ENCODE results near the gene C8G. TPM values are rescaled to one million over a fixed set of nuclear protein-coding genes. Genes with fewer than 3 reads are reported as not detected.

The C8G gene
- total and polyA plus RNA-seq, 2 of the 4 experiments (the other 2 are of a cell fraction): 0.80 TPM; not detected in 1

GRCh38 chr9:136896027-136896426, 49.0 kb upstream of the C8G start:
- peaks cover 16% of the 10 kb centered on the region for H3K36me3 ChIP-seq (ENCODE audit: control insufficient read depth, insufficient read depth, low read length)
- POLR2A ChIA-PET (ENCODE audit: unreplicated experiment): no interaction called here
- BruUV-seq (replicated peaks): no TSS peak

More at GRCh38 chr9:136896027-136896426, 49.0 kb upstream of the C8G start:
- 80% methylated on average over 11 of the region's 11 CpGs; no CpG with 5 or more reads in 1 of the 2 experiments for WGBS, 2 experiments (ENCODE audit: extremely low coverage in 2 of 2, insufficient read length in 1 of 2)
- Histone ChIP-seq H2AK5ac (ENCODE audit: low read depth, low read length) (no peak overlapping the region), H4K8ac (ENCODE audit: low read depth in 2 of 2, low read length in 2 of 2) (no peak overlapping the region), H3K27me3 (ENCODE audit: control insufficient read depth, insufficient read depth, low read length) (no peaks in the 10 kb centered on the region), H3K27ac (ENCODE audit: insufficient read depth, low read length) (no peak overlapping the region), H3K4me3 (ENCODE audit: insufficient read depth, low read depth, low read length) (no peak overlapping the region), H2AK9ac (replicated peaks; ENCODE audit: low read depth, low read length, poor library complexity) (no peak overlapping the region), H3K14ac (replicated peaks; ENCODE audit: low read depth, low read length) (no peak overlapping the region), H3K9me1 (ENCODE audit: insufficient read depth, low read length) (peaks cover 9% of the 10 kb centered on the region; the same call in 1 of the 2 replicates), H3K56ac (ENCODE audit: extremely low read depth, insufficient read depth, low read length) (no peak overlapping the region), H4K91ac (ENCODE audit: insufficient read depth, low read depth, low read length) (no peak overlapping the region), H3K79me1 (ENCODE audit: low read depth in 1 of 2, low read length in 2 of 2) (peaks cover 25 to 70% of the 10 kb centered on the region in 2 experiments), H4K5ac (ENCODE audit: low read depth, low read length) (no peak overlapping the region), H3K4me1 (ENCODE audit: control insufficient read depth, insufficient read depth, low read length) (no peaks in the 10 kb centered on the region), H3K18ac (ENCODE audit: low read depth, low read length) (no peak overlapping the region), H2BK120ac (ENCODE audit: low read depth, low read length) (no peak overlapping the region), H3K9me3 (ENCODE audit: control insufficient read depth, insufficient read depth, low read length) (no peaks in the 10 kb centered on the region), H3K4me2 (ENCODE audit: low read depth, low read length) (no peak overlapping the region), H2AFZ (replicated peaks; ENCODE audit: low read length, poor library complexity) (no peak overlapping the region), H2BK15ac (ENCODE audit: low read depth, low read length) (no peak overlapping the region), H2BK5ac (ENCODE audit: low read depth, low read length, poor library complexity, severe bottlenecking) (no peak overlapping the region), H4K20me1 (ENCODE audit: insufficient read depth, low read length) (peaks cover 9% of the 10 kb centered on the region), H3K9ac (ENCODE audit: low read depth, low read length) (no peak overlapping the region), H2BK20ac (ENCODE audit: low read depth, low read length) (no peak overlapping the region), H3K23ac (ENCODE audit: low read depth, low read length) (no peak overlapping the region), H3K4ac (ENCODE audit: low read depth, low read length) (no peak overlapping the region)
- DNase-seq (no peak), ATAC-seq (ENCODE audit: low read depth) (no peak)
- in situ Hi-C loops (cut with MboI; ENCODE audit: low sequenced_read_pairs): no loop called here
- CTCF ChIA-PET: no interaction called here
- TF ChIP-seq ELK1 (IDR thresholded peaks at IDR 0.05; ENCODE audit: borderline replicate concordance, low read depth, low read length): no peak
- no peak for TF ChIP-seq RFX5 (IDR thresholded peaks at IDR 0.05; ENCODE audit: low read depth, low read length)
- no peak for TF ChIP-seq NFE2L2 (IDR thresholded peaks at IDR 0.05; ENCODE audit: low read depth, low read length)
- TF ChIP-seq BHLHE40 (IDR thresholded peaks at IDR 0.05; ENCODE audit: low read depth, low read length): no peak
- TF ChIP-seq CHD1 (IDR thresholded peaks at IDR 0.05; ENCODE audit: low read depth, low read length): no peak
- no peak for TF ChIP-seq RCOR1 (IDR thresholded peaks at IDR 0.05; ENCODE audit: insufficient replicate concordance, low read length)
- TF ChIP-seq SMC3 (IDR thresholded peaks at IDR 0.05; ENCODE audit: low read depth, low read length): no peak
- no peak for TF ChIP-seq USF2 (IDR thresholded peaks at IDR 0.05; ENCODE audit: low read depth, low read length)
- TF ChIP-seq CTCF (conservative IDR thresholded peaks at IDR 0.05; ENCODE audit: low read depth, low read length): no peak
- TF ChIP-seq CEBPB (IDR thresholded peaks at IDR 0.05; ENCODE audit: low read depth, low read length): no peak
- TF ChIP-seq MXI1 (IDR thresholded peaks at IDR 0.05; ENCODE audit: borderline replicate concordance, low read depth, low read length): no peak
- TF ChIP-seq POLR2A (IDR thresholded peaks at IDR 0.05; ENCODE audit: low read depth, low read length): no peak
- intact Hi-C loops (cut with micrococcal nuclease): no loop called here
- dilution Hi-C loops (cut with HindIII; ENCODE audit: low sequenced_read_pairs, unreplicated experiment): no loop called here

Measured in IMR-90 (cell line).